Neuronal stem cell (in vitro differentiated cells): Measurements from ENCODE around the gene ZNF215.
"Not testable (repeated sequence)": the region's sequence is repeated elsewhere in the genome, so short reads cannot be mapped to it uniquely, and the experiment has no call there.

Source experiments
- DNase-seq: peaks from one replicate; pipeline ENCODE4 v3.0.0-alpha.2; 2013; ENCODE audit warnings: low spot score
- H2AFZ ChIP-seq: one replicate; pipeline ENCODE4 v1.6.1; 2013; ENCODE audit warnings: mild to moderate bottlenecking, low read length, inconsistent platforms
- H2AK5ac ChIP-seq: 2 replicates; pipeline ENCODE4 v1.6.1; 2013; ENCODE audit warnings: low read depth, mild to moderate bottlenecking, inconsistent platforms, low read length, moderate library complexity, mixed read lengths
- H2BK120ac ChIP-seq: 2 replicates; pipeline ENCODE4 v1.6.1; 2013; ENCODE audit warnings: low read depth, mild to moderate bottlenecking, inconsistent platforms, low read length, moderate library complexity, mixed read lengths
- H2BK12ac ChIP-seq: one replicate; pipeline ENCODE4 v1.6.1; 2013; ENCODE audit warnings: low read length, inconsistent platforms
- H2BK15ac ChIP-seq: 2 replicates; pipeline ENCODE4 v1.6.1; 2013; ENCODE audit warnings: mild to moderate bottlenecking, low read length, inconsistent platforms, mixed read lengths
- H2BK5ac ChIP-seq: one replicate; pipeline ENCODE4 v1.6.1; 2013; ENCODE audit warnings: inconsistent platforms, mild to moderate bottlenecking, low read length, moderate library complexity
- H3K14ac ChIP-seq: one replicate; pipeline ENCODE4 v1.6.1; 2013; ENCODE audit warnings: low read length, inconsistent platforms
- H3K18ac ChIP-seq: 2 replicates; pipeline ENCODE4 v1.6.1; 2013; ENCODE audit warnings: low read length, inconsistent platforms
- H3K23ac ChIP-seq: 2 replicates; pipeline ENCODE4 v1.6.1; 2013; ENCODE audit warnings: low read depth, mild to moderate bottlenecking, mixed read lengths, low read length, inconsistent platforms; ENCODE audit not compliant: poor library complexity
- H3K27ac ChIP-seq: replicated peaks from 3 replicates; pipeline ENCODE4 v1.5.1; 2013; ENCODE audit warnings: low read length, inconsistent platforms
- H3K27me3 ChIP-seq, 3 experiments: 2 replicates each; pipeline ENCODE4 v1.6.1; 2013; ENCODE audit warnings: low read length in 3 of 3, mild to moderate bottlenecking in 2 of 3, inconsistent platforms in 1 of 3, low read depth in 1 of 3, mixed read lengths in 1 of 3, moderate library complexity in 1 of 3; ENCODE audit not compliant: control insufficient read depth in 3 of 3, insufficient read depth in 3 of 3
- H3K36me3 ChIP-seq, 2 donors: replicated peaks in 1 of 2; 2 replicates each; pipeline ENCODE4 v1.6.1; 2013; ENCODE audit warnings: low read length in 2 of 2; ENCODE audit not compliant: control insufficient read depth in 2 of 2, insufficient read depth in 2 of 2
- H3K4ac ChIP-seq: 2 replicates; pipeline ENCODE4 v1.6.1; 2013; ENCODE audit warnings: inconsistent platforms, mild to moderate bottlenecking, low read length, moderate library complexity
- H3K4me1 ChIP-seq, 2 donors: 1 replicate in 1 of 2; 2 replicates in 1 of 2; pipeline ENCODE4 v1.6.1; 2013; ENCODE audit warnings: low read length in 2 of 2, low read depth in 1 of 2; ENCODE audit not compliant: control insufficient read depth in 2 of 2, insufficient read depth in 1 of 2
- H3K4me2 ChIP-seq: one replicate; pipeline ENCODE4 v1.6.1; 2013; ENCODE audit warnings: mild to moderate bottlenecking, low read length, inconsistent platforms; ENCODE audit not compliant: insufficient read depth, poor library complexity, severe bottlenecking
- H3K4me3 ChIP-seq, 2 donors: 2 replicates each; pipeline ENCODE4 v1.5.1; 2013; ENCODE audit warnings: low read length in 2 of 2, mild to moderate bottlenecking in 2 of 2, inconsistent platforms in 1 of 2, moderate library complexity in 1 of 2
- H3K79me1 ChIP-seq: one replicate; pipeline ENCODE4 v1.6.1; 2013; ENCODE audit warnings: low read depth, mild to moderate bottlenecking, inconsistent platforms, low read length, moderate library complexity
- H3K9ac ChIP-seq: one replicate; pipeline ENCODE4 v1.6.1; 2013; ENCODE audit warnings: mild to moderate bottlenecking, low read depth, low read length, inconsistent platforms; ENCODE audit not compliant: poor library complexity
- H3K9me3 ChIP-seq, 2 donors: replicated peaks in 1 of 2; 2 replicates each; pipeline versions ENCODE3 to v1.6.1; 2013; ENCODE audit warnings: low read length in 2 of 2, mild to moderate bottlenecking in 2 of 2, inconsistent platforms in 1 of 2, low read depth in 1 of 2, mixed read lengths in 1 of 2, moderate library complexity in 1 of 2; ENCODE audit not compliant: control insufficient read depth in 2 of 2, insufficient read depth in 1 of 2
- H4K8ac ChIP-seq: one replicate; pipeline ENCODE4 v1.6.1; 2013; ENCODE audit warnings: low read depth, mild to moderate bottlenecking, inconsistent platforms, low read length, moderate library complexity
- H4K91ac ChIP-seq: one replicate; pipeline ENCODE4 v1.6.1; 2013; ENCODE audit warnings: low read length, low read depth, mild to moderate bottlenecking, inconsistent platforms; ENCODE audit not compliant: poor library complexity
- WGBS, 2 donors: extraction: QIAGEN DNeasy Blood & Tissue Kit; methylation state at CpG; one replicate each; pipeline ENCODE4 v1.1.7; 2013; ENCODE audit warnings: missing lambda C conversion rate in 2 of 2, mixed read lengths in 1 of 2; ENCODE audit not compliant: insufficient read length in 2 of 2, insufficient replicate concordance in 1 of 2; ENCODE audit errors: extremely low coverage in 2 of 2; 5-methylcytosine and 5-hydroxymethylcytosine counted together

Gene ZNF215

GRCh38 chr11:6969854-6970253, 43.6 kb downstream of the ZNF215 start:
- H3K27ac ChIP-seq, H3K9me3 ChIP-seq, DNase-seq, H3K23ac ChIP-seq, H3K14ac ChIP-seq, H2BK120ac ChIP-seq, H3K4me2 ChIP-seq, H3K4me3 ChIP-seq, H3K9ac ChIP-seq, H3K18ac ChIP-seq, H2BK5ac ChIP-seq, H4K91ac ChIP-seq, H2AFZ ChIP-seq, H2AK5ac ChIP-seq, H2BK15ac ChIP-seq, H3K4me1 ChIP-seq, H3K4ac ChIP-seq, H3K36me3 ChIP-seq, H3K79me1 ChIP-seq, H4K8ac ChIP-seq, H2BK12ac ChIP-seq, H3K27me3 ChIP-seq: not testable (repeated sequence)
- WGBS, 2 donors: no CpG with 5 or more reads among the region's 4 CpGs

GRCh38 chr11:6979365-6979764, 53.1 kb downstream of the ZNF215 start:
- H3K36me3 ChIP-seq: no peaks in the 10 kb centered on the region
- no peak overlapping the region for H3K27ac ChIP-seq
- H3K4me2 ChIP-seq: no peak overlapping the region
- H3K4ac ChIP-seq: no peak overlapping the region
- H3K4me3 ChIP-seq: no peak overlapping the region
- no peak overlapping the region for H2AFZ ChIP-seq
- H4K8ac ChIP-seq: no peak overlapping the region
- H3K27me3 ChIP-seq: no peaks in the 10 kb centered on the region
- H4K91ac ChIP-seq: no peak overlapping the region
- no peak for DNase-seq
- H3K18ac ChIP-seq: no peak overlapping the region
- no peak overlapping the region for H3K9ac ChIP-seq
- no peak overlapping the region for H2BK120ac ChIP-seq
- no peak overlapping the region for H2BK12ac ChIP-seq
- WGBS, 2 donors: no CpG with 5 or more reads among the region's 2 CpGs
- H3K4me1 ChIP-seq: no peaks in the 10 kb centered on the region
- no peak overlapping the region for H2BK5ac ChIP-seq
- no peaks in the 10 kb centered on the region for H3K9me3 ChIP-seq
- H3K23ac ChIP-seq: no peak overlapping the region
- no peak overlapping the region for H2AK5ac ChIP-seq
- H2BK15ac ChIP-seq: no peak overlapping the region
- H3K14ac ChIP-seq: no peak overlapping the region
- H3K79me1 ChIP-seq: no peaks in the 10 kb centered on the region

- no peak overlapping the region for H2BK15ac ChIP-seq
- no peak overlapping the region for H2BK5ac ChIP-seq
- no peak overlapping the region for H4K8ac ChIP-seq
- H2AK5ac ChIP-seq: no peak overlapping the region
- no peak overlapping the region for H3K9ac ChIP-seq
- no peak overlapping the region for H2BK120ac ChIP-seq
- H3K4ac ChIP-seq: no peak overlapping the region
- no peak overlapping the region for H3K4me3 ChIP-seq
- H4K91ac ChIP-seq: no peak overlapping the region
- no CpG with 5 or more reads among the region's 1 CpG for WGBS, 2 donors
- no peaks in the 10 kb centered on the region for H3K27me3 ChIP-seq
- no peaks in the 10 kb centered on the region for H3K79me1 ChIP-seq
- no peak for DNase-seq
- H3K18ac ChIP-seq: no peak overlapping the region
- H3K4me2 ChIP-seq: no peak overlapping the region
- no peak overlapping the region for H3K14ac ChIP-seq
- no peaks in the 10 kb centered on the region for H3K9me3 ChIP-seq
- no peak overlapping the region for H3K27ac ChIP-seq
- no peaks in the 10 kb centered on the region for H3K36me3 ChIP-seq
- H3K23ac ChIP-seq: no peak overlapping the region
- no peak overlapping the region for H2BK12ac ChIP-seq
- H2AFZ ChIP-seq: no peak overlapping the region
- peaks cover 0 to 2% of the 10 kb centered on the region in 2 donors for H3K4me1 ChIP-seq
Observed at GRCh38 chr11:6986487-6986886, 60.3 kb downstream of the ZNF215 start.

GRCh38 chr11:6988506-6988905, 62.3 kb downstream of the ZNF215 start:
- Histone ChIP-seq H2BK12ac (no peak overlapping the region), H3K27ac (no peak overlapping the region), H2AFZ (no peak overlapping the region), H3K27me3 (no peaks in the 10 kb centered on the region), H3K23ac (no peak overlapping the region), H3K4me1 (peaks cover 0 to 2% of the 10 kb centered on the region in 2 donors), H2AK5ac (no peak overlapping the region), H3K4me3 (no peak overlapping the region), H3K4me2 (no peak overlapping the region), H4K91ac (no peak overlapping the region), H4K8ac (no peak overlapping the region), H3K9me3 (no peaks in the 10 kb centered on the region), H3K9ac (no peak overlapping the region), H3K36me3 (no peaks in the 10 kb centered on the region), H3K18ac (no peak overlapping the region), H2BK5ac (no peak overlapping the region), H2BK15ac (no peak overlapping the region), H3K4ac (no peak overlapping the region), H3K14ac (no peak overlapping the region), H2BK120ac (no peak overlapping the region), H3K79me1 (no peaks in the 10 kb centered on the region)
- DNase-seq: no peak
